Measurements from ENCODE around the gene PCAT7. TPM values are rescaled to one million over a fixed set of nuclear protein-coding genes. Genes with fewer than 3 reads are reported as not detected.

PCAT7 gene
- total RNA-seq, 1 donor from 2014 or later: under 0.01 TPM

- DNase-seq (ENCODE audit: low read depth, low spot score): peak; percentile 37
These were observed 48.6 kb downstream of the PCAT7 start for GRCh38 chr9:94603259-94604160.

- DNase-seq (ENCODE audit: low read depth, low spot score): no peak
These were observed 52.0 kb downstream of the PCAT7 start for GRCh38 chr9:94606646-94607422.

- DNase-seq (ENCODE audit: low read depth, low spot score): no peak
These were observed 52.5 kb downstream of the PCAT7 start for GRCh38 chr9:94607423-94607691.

- DNase-seq (ENCODE audit: low read depth, low spot score): no peak
These were observed 55.3 kb downstream of the PCAT7 start for GRCh38 chr9:94610181-94610606.

- DNase-seq (ENCODE audit: low read depth, low spot score): no peak
These were observed 56.8 kb downstream of the PCAT7 start for GRCh38 chr9:94611638-94612068.

GRCh38 chr9:94612071-94612470, 57.2 kb downstream of the PCAT7 start:
- no peak for DNase-seq (ENCODE audit: low read depth, low spot score)

GRCh38 chr9:94613003-94613402, 58.1 kb downstream of the PCAT7 start:
- DNase-seq (ENCODE audit: low read depth, low spot score): no peak

GRCh38 chr9:94619026-94619425, 64.1 kb downstream of the PCAT7 start:
- no peak for DNase-seq (ENCODE audit: low read depth, low spot score)

Other genes starting within 250 kb of the PCAT7 start
- not detected in 2 replicates for gene NUTM2F, start 226.4 kb upstream of the PCAT7 start, total RNA-seq
- not detected in 2 replicates for gene FBP2, start 38.7 kb downstream of the PCAT7 start, total RNA-seq
- gene FBP1, start 84.4 kb downstream of the PCAT7 start, total RNA-seq: 0.95 and 1.5 TPM in 2 replicates
- gene AOPEP, start 171.6 kb downstream of the PCAT7 start, total RNA-seq: 19.2 and 36.1 TPM in 2 replicates

All from pulmonary artery endothelial cell (primary cell).